Measurements from ENCODE around the gene OSER1. TPM values are rescaled to one million over a fixed set of nuclear protein-coding genes. Genes with fewer than 3 reads are reported as not detected.

Gene OSER1
- total RNA-seq, 1 experiment from 2014 or later, result 39.2 TPM

DNA sequence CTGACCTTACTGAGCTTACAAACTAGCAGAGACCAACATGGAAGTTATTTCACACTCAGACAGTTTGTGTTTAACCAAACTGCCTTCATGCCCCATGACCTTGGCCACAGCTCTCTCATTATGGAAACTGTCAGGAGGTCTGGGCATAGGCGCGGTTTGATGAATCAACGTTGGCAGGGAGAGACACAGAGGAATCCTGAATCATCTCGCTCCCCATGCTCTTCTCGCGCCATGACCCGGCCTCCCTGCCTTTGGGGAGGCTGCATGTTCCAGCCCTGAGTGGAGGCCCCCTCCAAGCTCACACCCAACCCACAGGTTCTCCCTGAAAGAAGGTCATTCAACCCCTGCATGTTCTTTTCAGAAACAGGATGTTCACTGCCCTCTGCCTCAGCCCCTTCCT lies 20.6 kb upstream of the OSER1 start:
- in situ Hi-C loops (cut with HindIII; ENCODE audit: low sequenced_read_pairs), result no loop called here
- no peak for DNase-seq (ENCODE audit: low spot score)

DNA sequence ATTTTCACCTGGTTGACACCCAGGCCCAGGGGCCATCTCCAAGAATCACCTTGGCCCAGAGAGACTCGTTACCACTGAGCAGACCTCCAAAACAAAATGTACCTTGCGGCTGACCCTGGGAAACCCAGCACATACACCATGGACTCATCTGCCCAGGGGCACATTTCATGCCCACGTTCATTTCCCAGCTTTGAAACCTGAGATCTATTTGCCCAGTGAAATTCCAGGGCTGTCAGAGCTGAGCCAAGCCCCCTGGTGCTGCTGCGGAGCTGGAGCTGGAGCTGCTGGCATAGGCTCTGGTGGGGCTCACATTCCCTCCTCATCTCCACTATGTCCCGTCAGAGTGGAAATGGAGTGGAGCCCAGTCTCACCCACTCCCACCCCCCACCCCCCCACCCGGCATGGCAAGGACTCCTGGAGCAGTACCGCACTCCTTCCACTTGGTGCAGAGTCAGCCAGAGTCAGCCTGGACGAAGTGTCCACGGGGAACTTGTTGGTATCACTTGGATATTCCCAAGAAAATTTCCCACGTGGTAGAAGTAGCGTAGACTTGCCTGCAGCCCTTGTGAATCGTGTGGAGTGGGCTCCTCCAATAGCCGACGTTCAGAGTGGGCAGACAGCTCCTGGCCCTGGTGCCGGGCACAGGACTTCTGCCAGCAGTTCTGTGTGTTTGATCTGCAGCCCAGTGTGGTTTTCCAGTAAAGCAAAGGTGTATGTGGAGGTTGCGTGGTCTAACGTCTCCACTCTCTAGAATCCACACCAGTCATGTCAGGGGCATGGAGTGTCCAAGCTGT lies 18.1 kb upstream of the OSER1 start:
- in situ Hi-C loops (cut with HindIII; ENCODE audit: low sequenced_read_pairs), result no loop called here
- peak; percentile 24 for DNase-seq (ENCODE audit: low spot score)

DNA sequence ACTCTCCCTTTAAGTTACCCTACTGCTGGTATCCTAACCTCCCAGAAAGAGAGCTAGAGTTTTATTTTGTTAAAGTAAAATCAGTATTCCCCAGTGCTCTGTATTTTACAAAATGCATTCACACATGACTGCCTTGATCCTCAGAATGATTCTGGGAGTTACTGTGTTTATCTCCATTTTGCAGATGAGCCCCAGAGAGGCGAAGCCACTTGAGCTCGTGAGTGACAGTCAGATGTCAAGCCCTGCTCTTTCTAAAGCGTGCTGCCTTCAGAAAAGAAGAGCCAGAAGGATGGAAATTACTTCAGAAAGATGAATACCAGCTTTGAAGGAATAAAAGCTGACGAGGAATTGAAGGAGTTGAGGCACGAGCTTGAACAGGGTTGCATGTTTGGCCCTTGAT lies 14.1 kb upstream of the OSER1 start:
- DNase-seq (ENCODE audit: low spot score), result no peak
- in situ Hi-C loops (cut with HindIII; ENCODE audit: low sequenced_read_pairs), result no loop called here

DNA sequence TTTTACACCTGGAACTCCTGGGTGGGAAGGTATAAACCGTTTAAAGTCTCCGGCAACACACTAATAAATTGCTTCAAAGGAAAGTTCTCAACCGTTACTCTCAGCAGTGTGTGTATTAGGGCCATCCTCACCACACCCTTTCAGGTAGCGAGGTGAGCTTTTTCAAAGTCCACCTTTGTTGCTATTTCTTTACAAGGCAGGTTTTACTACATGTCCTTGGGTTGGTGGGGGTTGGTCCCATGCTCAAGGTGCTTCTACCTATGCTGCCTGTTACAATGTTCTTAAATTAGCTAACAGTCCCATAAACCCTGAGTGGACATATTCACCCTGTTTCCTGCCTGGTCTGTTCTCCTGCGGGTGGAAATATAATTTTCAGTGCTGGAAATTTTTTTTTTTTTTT lies 13.2 kb upstream of the OSER1 start:
- in situ Hi-C loops (cut with HindIII; ENCODE audit: low sequenced_read_pairs), result no loop called here
- DNase-seq (ENCODE audit: low spot score), result no peak

DNA sequence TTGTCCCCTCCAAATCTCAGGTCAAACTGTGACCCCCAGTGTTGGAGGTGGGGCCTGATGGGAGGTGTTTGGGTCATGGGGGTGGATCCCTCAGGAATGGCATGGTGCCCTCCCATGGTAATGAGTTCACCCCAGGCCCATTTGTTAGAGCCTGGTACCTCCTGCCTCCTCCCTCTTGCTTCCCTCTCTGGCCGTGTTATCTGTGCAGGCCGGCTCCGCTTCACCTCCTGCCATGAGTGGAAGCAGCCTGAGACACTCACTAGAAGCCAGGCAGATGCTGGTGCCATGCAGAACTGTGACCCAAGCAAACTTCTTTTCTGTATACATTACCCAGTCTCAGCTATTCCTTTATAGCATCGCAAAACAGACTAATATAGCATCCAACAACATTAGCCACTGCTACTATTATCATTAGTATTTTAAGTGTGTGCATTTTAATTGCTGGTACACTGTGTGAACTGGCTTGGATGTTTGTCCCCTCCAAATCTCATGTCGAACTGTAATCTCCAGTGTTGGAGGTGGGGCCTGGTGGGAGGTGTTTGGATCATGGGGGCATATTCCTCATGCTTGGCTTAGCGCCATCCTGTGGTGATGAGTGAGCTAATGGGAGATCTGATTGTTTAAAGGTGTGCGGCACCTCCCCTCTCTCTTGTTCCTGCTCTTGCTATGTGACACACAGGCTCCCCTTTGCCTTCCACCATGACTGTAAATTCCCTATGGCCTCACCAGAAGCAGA lies 12.2 kb upstream of the OSER1 start:
- in situ Hi-C loops (cut with HindIII; ENCODE audit: low sequenced_read_pairs), result no loop called here
- no peak for DNase-seq (ENCODE audit: low spot score)

DNA sequence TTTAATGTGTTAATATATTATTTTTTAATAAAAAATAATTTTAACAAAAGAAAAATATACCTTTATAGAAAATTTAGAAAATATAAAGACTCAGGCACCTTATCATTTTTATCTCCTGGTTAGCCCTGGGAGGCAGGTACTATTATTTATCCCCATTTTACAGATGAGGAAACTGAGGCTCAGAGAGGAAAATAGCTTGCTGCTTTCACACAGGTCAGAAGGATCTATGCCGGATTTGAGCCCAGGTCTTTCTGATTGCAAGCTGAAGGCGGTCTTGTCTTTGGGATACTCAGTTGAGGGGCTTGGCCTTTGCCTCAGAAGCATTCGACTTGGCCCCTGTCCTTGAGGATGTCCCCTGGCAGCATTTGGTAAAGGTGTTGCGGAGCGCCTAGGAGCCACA lies 11.5 kb upstream of the OSER1 start:
- in situ Hi-C loops (cut with HindIII; ENCODE audit: low sequenced_read_pairs), result no loop called here
- no peak for DNase-seq (ENCODE audit: low spot score)

DNA sequence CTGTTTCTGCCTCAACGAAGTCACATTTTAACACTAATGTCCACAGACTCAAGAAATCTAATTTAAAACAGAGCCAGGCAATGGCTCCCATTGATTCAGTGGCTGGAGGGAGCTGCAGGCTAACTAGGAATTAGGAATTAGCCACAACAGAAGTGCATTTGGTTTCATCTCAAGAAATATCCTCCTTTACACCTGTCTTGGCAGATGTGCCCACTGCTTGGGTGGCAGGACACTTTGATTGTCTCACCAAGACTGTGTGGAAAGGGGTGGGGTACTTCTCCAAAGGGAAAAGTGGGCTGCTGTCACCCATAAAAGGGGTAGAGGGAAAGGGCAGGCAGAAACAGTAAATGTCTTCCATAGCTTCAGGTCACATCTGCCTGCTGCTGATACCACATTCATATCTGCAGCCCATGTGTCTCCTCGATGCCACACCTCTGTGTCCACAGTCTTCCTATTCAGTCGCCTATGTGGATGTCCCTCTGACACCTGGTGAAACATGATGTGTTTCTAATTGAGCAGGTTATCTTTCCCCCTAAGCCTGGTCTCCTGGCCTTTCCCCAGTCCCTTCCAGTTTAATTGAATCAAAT lies 10.9 kb upstream of the OSER1 start:
- DNase-seq (ENCODE audit: low spot score), result no peak
- in situ Hi-C loops (cut with HindIII; ENCODE audit: low sequenced_read_pairs), result no loop called here

DNA sequence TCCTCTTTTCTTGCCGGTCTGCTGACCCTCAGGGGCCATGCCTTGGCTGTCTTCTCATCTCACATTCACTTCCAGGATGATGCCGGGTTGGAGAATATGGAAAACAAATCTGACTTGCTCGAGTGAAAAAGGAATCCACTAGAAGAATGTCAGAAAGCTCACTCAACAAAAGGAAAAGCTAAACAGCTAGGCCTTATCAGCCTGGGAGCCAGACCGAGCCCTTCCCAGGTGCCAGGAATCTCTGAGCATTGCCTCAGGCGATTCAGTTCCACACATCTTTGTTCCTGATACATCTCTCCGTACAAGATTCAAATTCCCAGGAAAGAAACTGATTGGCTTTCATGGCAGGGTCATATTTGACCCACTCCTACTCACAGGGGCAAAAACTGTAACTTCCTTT lies 9.2 kb upstream of the OSER1 start:
- no peak for DNase-seq (ENCODE audit: low spot score)
- in situ Hi-C loops (cut with HindIII; ENCODE audit: low sequenced_read_pairs), result no loop called here

DNA sequence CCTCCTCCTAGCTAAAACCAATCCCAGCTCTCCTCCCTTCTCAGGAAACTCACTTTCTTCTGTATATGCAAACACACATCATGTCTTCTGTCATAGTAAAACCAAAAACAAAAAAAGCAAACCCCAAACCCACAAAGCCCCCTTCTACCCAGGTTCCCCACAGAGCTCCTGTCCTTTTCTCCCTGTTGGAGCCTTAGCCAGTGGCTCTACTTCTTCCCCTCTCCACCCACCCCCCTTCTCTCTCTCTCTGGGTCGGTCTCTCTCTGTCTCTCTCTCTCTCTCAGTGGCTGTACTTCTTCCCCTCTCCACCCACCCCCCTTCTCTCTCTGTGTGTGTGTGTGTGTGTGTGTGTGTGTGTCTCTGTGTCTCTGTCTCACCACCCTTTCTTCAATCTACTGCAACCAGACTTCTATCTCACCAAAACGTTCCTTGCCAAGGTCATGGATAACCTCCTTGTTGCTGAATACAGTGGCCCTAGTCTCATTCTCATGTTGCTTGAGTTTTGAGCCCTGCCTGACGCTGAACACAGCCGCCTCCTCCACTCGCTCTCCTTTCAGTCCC lies 8.7 kb upstream of the OSER1 start:
- DNase-seq (ENCODE audit: low spot score), result no peak
- in situ Hi-C loops (cut with HindIII; ENCODE audit: low sequenced_read_pairs), result no loop called here

DNA sequence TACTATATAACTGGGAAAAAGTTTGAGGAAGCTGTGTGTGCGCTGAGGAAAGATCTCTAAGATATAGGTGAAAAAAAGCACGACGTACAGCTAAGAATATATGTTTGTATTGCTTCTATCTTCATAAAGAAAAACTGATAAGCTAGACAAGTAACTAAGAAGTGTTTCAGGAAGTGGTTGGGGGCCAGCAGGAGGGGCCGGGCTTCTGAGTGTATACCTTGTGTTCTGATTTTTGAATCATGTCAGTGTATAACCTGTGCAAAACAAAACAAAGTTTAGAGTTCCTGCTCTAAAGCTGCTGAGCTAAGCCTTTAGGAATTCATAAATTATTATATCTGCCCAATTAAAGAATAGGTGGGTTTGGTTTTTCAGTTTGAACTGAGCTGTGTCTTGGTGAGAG lies 7.9 kb upstream of the OSER1 start:
- in situ Hi-C loops (cut with HindIII; ENCODE audit: low sequenced_read_pairs), result no loop called here
- no peak for DNase-seq (ENCODE audit: low spot score)

DNA sequence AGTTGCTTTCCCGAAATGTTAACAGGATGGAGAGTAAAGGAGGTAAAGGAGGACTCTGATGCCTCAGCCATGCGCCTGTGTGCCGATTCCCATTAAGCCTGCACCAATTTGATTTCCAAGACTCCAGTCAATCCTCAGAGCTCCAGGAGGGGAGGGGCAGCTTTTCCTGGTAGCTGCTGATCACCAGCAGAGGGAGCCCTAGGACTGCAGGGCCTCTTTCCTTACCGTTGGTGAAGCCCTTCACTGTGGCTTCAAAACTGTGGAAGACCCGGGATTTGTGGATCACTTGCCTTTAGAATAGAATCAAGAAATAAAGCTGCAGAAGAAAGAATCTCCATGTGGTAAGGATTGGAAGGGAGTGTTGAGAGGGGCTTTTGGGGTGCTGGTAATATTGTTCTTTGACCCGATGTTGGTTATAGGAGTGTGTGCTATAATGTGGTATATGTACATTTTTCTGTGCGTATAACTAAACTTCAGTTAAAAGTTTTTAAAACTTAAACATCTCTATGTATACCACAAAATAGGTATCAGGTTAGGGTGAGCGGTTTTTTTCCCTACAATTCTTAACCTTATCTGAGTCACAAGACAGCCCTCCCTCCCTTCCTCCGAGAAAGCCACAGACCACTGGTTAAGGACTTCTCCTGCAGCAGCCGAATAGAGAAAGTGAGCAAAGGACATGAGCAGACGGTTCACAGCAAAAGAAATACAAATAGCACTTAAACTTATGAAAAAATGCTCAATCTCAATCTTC lies 6.9 kb upstream of the OSER1 start:
- in situ Hi-C loops (cut with HindIII; ENCODE audit: low sequenced_read_pairs), result no loop called here

DNA sequence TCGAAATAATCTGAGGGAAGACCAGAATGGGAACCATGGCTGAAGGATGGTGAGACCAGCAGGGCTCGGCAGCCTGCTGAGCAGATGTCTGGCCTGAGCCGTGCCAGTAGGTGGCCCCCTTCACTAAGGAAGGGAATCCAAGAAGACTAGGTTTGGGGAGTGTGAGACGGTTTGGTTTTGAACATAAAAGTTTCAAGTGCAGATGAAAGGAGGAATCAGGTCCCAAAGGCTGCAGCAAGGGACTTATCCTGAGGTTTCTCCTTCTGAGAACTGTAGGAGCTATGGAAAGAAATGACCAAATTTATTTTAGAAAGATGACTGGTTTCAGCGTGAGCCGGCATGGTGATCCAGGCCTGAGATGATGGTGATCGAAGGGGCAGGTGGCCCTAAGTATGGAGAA lies 4.6 kb upstream of the OSER1 start:
- in situ Hi-C loops (cut with HindIII; ENCODE audit: low sequenced_read_pairs), result no loop called here
- DNase-seq (ENCODE audit: low spot score), result peak; percentile 84

More for the DNA sequence above, 6.9 kb upstream of the OSER1 start:
- DNase-seq (ENCODE audit: low spot score), result peak; percentile 54

DNA sequence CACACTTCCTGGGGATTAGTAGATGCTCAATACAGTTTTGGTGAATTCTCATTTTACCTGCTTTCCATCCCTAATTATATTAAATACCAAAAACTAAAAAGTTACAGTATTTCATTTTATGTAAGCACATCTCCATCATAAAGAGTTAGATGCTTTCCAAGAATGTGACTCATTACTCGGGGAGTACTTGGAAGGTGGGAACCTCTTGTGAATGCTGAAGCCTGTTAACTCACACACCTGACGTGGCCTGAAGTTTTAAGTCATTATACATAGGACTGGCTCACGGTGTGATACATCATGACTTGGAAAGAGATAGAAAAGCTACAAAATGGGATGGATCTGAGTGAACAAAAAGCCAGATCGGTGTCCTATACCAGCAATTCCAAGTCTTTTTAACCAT lies 2.2 kb upstream of the OSER1 start:
- DNase-seq (ENCODE audit: low spot score), result no peak
- in situ Hi-C loops (cut with HindIII; ENCODE audit: low sequenced_read_pairs), result no loop called here

DNA sequence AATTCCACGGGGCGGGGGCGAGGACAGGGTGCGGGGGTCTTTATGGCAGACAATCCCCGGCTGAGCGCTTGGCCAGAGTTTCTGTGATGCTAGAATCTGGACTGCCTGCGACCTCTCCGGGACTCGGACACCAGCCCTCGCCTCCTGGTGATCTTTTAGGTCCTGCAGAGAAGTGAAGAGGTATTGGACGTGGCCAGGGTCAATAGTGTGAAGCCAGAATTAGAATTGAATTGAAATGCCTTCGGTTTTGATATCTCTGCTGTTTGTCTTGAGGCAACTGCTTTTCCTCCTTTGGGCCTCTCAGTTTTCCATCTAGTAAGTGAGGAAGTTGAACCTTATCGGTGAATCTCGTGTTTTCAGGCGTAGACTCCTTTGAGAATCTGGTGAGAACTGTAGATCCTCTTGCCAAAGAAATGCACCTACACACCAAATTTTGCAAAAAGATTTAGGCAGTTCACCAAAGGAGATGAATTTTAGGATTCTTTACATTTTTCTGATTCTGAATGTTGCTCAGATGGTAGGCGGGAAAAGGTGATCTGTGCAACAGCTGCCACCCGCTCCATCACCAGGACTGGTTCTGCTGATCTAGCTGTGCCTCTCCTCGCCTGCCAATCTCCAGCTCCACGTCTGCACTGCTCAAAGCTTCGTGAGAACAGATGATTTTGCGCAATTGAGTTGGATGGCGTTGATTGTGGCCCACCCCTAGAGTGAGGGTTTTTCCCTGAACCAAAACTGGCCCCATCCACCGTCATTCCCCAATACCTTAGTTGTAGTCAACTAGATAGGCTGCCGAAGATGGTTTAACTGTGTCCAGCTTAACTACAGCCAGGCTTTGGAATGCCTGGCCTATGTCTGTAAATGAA lies 837 bp upstream of the OSER1 start:
- peak; percentile 59 for DNase-seq (ENCODE audit: low spot score)
- in situ Hi-C loops (cut with HindIII; ENCODE audit: low sequenced_read_pairs), result no loop called here

DNA sequence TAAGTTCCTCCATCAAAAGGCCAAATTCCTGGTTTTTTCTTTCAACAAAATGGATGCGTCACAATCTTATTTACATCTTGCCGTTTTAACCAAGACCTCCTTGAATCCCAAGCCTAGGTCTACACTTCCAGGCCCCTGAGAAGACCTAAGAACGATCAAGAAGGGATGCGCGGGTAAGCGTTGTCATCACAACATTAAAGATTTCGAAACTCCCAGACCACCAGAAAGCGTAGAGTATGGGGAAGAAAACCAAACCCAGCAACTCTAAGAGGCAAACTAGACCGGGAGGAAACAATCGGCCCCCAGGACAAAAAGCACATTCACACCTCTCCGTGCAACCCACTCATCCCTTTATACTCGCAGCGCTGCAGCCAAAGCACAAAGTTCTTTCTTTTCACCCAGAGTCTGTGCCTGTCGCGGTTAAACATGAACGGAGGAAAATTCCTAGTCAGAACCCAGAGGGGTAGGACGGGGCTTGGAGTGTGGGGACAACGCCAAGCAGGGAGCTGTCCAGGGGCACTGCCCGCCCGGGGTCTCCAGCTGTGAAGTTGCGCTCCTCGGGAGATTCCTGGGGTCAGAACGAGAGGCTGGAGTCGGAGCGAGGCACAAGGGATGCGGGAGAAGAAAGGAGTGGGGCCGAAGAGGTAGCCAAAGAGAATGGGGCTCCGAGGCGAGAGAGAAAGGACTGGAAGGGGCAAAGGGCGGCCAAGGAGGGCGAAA lies 725 bp downstream of the OSER1 start:
- in situ Hi-C loops (cut with HindIII; ENCODE audit: low sequenced_read_pairs), result no loop called here
- no peak for DNase-seq (ENCODE audit: low spot score)

DNA sequence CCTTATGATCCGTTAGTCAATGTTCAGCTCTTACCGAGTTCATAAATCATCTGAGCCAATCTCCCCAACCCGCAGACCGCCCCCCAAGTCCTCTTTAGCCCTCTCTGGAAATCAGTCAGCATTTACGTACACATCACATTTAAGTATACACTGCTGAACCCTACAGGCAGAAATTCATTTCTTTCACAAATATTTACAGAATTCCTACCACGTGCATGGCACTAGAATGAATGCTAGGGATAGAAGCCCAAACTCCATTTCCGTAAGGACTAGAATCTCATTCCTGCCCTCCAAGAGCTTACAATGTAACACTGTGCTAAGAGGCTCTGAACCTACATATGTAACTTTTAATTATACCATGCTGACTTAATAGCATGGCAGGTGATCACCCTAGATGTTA lies 1.8 kb downstream of the OSER1 start:
- DNase-seq (ENCODE audit: low spot score), result no peak
- in situ Hi-C loops (cut with HindIII; ENCODE audit: low sequenced_read_pairs), result no loop called here

DNA sequence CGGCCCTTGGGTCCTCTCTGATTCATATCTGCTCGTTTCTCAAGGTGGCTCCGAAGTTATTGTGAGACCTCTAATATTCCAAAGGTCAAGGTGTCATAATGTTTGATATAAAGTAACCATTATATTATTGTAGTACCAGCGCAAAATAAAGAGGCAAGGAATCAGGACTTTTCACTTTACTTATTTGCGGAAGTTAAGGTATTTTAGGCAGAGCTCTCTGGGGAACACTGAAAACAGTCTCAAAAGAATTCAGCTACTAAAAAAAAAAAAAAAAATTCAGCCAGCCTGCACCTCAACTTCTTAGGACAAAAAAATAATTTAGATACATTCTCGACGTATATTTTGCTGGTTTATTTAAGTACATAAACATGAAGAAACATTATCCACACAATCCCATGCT lies 2.4 kb downstream of the OSER1 start:
- DNase-seq (ENCODE audit: low spot score), result no peak
- in situ Hi-C loops (cut with HindIII; ENCODE audit: low sequenced_read_pairs), result no loop called here

DNA sequence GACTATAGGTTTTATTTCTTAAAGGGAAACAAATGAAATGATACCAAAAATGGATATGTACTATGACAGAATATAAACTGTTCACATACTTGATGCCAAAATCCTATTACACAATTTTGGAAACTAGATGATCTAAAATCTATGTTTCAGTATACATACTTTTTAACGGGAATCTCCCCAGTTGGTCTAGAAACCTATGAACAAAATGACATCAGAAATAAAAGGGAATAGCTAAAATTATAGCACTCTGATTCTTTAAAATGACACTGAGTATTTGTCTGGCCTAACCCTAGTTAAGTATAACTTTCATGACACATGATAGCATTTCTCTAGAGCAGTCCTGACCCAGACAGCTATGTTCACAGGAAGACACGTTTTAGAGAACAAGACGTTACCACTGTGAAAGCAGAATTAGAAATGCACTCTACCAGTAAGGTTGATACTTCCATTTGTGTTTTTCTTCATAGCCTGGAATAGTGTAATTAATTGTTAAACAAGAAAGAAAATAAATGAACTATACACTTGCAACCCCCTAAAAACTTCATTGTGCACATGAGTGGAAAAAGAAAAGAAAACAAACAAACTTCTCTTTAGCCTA lies 3.3 kb downstream of the OSER1 start:
- in situ Hi-C loops (cut with HindIII; ENCODE audit: low sequenced_read_pairs), result no loop called here
- DNase-seq (ENCODE audit: low spot score), result no peak
